Type B pancreatic cell (in vitro differentiated cells): ENCODE results near the gene GAB1. TPM values are rescaled to one million over a fixed set of nuclear protein-coding genes. Genes with fewer than 3 reads are reported as not detected.

Experiments
- DNase-seq: peaks from one replicate; pipeline ENCODE4 v3.0.0; 2021; ENCODE audit warnings: mixed read lengths; ENCODE audit not compliant: unreplicated experiment; ENCODE audit errors: extremely low spot score
- H3K27ac Mint-ChIP-seq: 2 replicates; pipeline ENCODE4 v1.8.0; 2021; ENCODE audit warnings: mild to moderate bottlenecking, mixed read lengths
- H3K27me3 Mint-ChIP-seq: 2 replicates; pipeline ENCODE4 v1.8.0; 2021; ENCODE audit warnings: mixed read lengths
- H3K36me3 Mint-ChIP-seq: 2 replicates; pipeline ENCODE4 v1.8.0; 2021; ENCODE audit warnings: mixed read lengths
- H3K4me1 Mint-ChIP-seq: one replicate; pipeline ENCODE4 v1.8.0; 2021; ENCODE audit warnings: mixed read lengths; ENCODE audit not compliant: unreplicated experiment
- H3K4me3 Mint-ChIP-seq: 2 replicates; pipeline ENCODE4 v1.8.0; 2021; ENCODE audit warnings: mild to moderate bottlenecking, mixed read lengths
- H3K9me3 Mint-ChIP-seq: 2 replicates; pipeline ENCODE4 v1.8.0; 2021; ENCODE audit warnings: mixed read lengths
- total RNA-seq: library from RNA; stranded (reverse); gene quantifications from 2 replicates; pipeline ENCODE4 v1.2.1, GENCODE V29; 2021; ENCODE audit warnings: low replicate concordance
- TF ChIP-seq, protein P1 (sequence below): fragments of 200-600 bp; sonication (generic); conservative IDR thresholded peaks from 2 replicates; pipeline ENCODE4 v1.5.0; 2021; ENCODE audit warnings: antibody characterized with exemption, mild to moderate bottlenecking

The GAB1 gene
- total RNA-seq, 1 donor from 2014 or later = 27.0 TPM

DNA sequence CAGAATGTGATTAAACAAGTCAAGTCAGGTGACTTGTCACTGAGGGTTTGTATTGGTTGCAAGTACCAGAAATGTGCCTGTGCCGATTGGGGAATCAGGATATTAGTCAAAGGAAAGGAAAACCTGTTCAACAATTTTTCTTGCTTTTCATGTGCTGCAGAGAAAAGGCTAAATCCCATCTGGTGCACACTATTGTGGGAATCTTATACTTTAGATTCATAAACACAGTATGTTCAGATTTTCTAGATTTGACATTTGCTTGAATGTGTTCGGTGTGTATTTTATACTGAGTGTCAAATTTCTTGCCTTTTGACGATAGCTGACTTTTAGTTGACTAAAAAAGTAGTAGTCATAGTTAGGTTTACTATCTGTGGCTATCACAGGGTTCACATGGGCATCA lies 37.6 kb downstream of the GAB1 start:
- DNase-seq = no peak
- Mint-ChIP-seq H3K36me3 (peaks cover 7% of the 10 kb centered on the region), H3K9me3 (peaks cover 5% of the 10 kb centered on the region), H3K4me3 (no peak overlapping the region), H3K4me1 (peaks cover 37% of the 10 kb centered on the region), H3K27me3 (no peaks in the 10 kb centered on the region), H3K27ac (no peak overlapping the region)
- TF ChIP-seq, protein P1, sequence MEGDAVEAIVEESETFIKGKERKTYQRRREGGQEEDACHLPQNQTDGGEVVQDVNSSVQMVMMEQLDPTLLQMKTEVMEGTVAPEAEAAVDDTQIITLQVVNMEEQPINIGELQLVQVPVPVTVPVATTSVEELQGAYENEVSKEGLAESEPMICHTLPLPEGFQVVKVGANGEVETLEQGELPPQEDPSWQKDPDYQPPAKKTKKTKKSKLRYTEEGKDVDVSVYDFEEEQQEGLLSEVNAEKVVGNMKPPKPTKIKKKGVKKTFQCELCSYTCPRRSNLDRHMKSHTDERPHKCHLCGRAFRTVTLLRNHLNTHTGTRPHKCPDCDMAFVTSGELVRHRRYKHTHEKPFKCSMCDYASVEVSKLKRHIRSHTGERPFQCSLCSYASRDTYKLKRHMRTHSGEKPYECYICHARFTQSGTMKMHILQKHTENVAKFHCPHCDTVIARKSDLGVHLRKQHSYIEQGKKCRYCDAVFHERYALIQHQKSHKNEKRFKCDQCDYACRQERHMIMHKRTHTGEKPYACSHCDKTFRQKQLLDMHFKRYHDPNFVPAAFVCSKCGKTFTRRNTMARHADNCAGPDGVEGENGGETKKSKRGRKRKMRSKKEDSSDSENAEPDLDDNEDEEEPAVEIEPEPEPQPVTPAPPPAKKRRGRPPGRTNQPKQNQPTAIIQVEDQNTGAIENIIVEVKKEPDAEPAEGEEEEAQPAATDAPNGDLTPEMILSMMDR = no peak

DNA sequence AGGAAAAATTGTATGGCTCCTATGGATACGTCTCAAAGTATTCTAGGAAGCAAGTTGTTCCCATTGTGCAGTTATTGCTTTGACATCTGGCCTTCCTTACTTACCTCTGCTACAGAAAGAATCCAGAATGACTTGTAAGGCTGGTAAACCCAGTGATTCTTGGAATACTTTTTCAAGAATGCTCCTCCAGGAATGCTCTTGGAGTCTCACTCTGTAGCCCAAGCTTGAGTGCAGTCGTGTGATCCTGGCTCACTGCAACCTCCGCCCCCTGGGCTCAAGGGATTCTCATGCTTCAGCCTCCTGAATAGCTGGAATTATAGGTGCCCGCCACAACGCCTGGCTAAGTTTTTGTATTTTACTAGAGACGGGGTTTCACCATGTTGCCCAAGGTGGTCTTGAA lies 38.1 kb downstream of the GAB1 start:
- TF ChIP-seq, protein P1 = no peak
- no peak overlapping the region for H3K27ac Mint-ChIP-seq
- no peak overlapping the region for H3K4me3 Mint-ChIP-seq
- peaks cover 37% of the 10 kb centered on the region for H3K4me1 Mint-ChIP-seq
- H3K9me3 Mint-ChIP-seq = peaks cover 5% of the 10 kb centered on the region
- H3K36me3 Mint-ChIP-seq = peaks cover 7% of the 10 kb centered on the region
- H3K27me3 Mint-ChIP-seq = no peaks in the 10 kb centered on the region
- DNase-seq = no peak

DNA sequence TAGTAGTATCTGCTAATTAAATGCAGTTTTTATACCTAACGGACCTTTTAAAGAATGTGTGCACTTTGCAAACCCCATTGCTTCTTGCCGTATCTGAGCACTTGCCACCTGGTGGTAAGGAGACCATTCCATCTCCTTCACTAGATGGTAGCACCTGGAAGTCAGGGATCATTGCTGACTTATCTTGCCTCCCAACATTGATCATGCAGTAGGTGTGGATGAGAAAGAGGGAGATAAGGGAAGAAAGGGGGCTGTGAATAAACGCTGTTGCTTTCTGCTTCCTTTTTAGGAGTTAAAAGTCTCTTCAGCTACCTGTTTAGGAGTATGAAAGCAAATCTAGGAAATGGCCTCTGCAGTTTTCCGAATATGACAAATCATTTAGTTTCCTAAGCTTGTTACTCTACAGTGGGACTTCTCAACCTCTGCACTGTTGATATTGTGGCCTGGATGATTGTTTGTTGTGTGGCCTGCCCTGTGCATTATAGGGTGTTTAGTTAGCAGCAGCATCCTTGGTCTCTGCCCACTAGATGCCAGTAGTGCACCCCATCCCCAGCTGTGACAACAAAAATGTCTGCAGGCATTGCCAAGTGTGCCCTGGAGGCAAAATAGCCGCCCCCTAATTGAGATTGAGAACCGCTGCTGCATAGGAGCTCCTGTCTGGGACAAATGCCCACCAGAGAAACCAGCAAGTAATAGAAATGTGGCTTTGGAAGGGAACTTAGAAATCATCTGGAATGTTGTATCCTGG lies 38.8 kb downstream of the GAB1 start:
- peaks cover 5% of the 10 kb centered on the region for H3K9me3 Mint-ChIP-seq
- peaks cover 38% of the 10 kb centered on the region for H3K4me1 Mint-ChIP-seq
- no peak overlapping the region for H3K4me3 Mint-ChIP-seq
- no peak for DNase-seq
- no peaks in the 10 kb centered on the region for H3K27me3 Mint-ChIP-seq
- H3K36me3 Mint-ChIP-seq = peaks cover 7% of the 10 kb centered on the region
- no peak overlapping the region for H3K27ac Mint-ChIP-seq
- TF ChIP-seq, protein P1 = peak; percentile 49

DNA sequence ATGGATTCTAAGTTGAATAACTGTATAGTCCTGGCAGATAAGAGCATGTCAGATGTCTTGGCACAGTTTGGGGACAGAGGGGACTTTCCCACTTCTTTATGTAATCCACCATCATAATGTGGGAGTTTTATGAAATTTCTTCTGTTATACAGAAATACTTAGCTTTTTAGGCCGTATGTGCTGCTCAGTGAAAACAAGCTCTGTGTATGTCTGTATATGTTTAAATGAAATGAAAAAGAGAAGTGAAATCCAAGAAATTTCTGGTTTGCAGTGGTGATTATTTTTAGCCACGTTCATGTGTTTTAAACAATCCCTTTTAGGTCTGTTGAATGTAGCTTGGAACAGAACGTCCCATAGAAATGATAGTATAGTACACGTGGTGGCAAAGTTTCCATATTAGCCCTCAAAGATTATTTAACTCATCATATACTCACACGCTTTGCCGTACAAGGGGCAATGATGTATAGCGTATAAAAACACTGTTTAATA lies 41.0 kb downstream of the GAB1 start:
- no peaks in the 10 kb centered on the region for H3K36me3 Mint-ChIP-seq
- H3K27ac Mint-ChIP-seq = no peak overlapping the region
- H3K4me1 Mint-ChIP-seq = peaks cover 57% of the 10 kb centered on the region
- H3K4me3 Mint-ChIP-seq = no peak overlapping the region
- H3K27me3 Mint-ChIP-seq = no peaks in the 10 kb centered on the region
- no peaks in the 10 kb centered on the region for H3K9me3 Mint-ChIP-seq
- TF ChIP-seq, protein P1 = no peak
- DNase-seq = no peak

DNA sequence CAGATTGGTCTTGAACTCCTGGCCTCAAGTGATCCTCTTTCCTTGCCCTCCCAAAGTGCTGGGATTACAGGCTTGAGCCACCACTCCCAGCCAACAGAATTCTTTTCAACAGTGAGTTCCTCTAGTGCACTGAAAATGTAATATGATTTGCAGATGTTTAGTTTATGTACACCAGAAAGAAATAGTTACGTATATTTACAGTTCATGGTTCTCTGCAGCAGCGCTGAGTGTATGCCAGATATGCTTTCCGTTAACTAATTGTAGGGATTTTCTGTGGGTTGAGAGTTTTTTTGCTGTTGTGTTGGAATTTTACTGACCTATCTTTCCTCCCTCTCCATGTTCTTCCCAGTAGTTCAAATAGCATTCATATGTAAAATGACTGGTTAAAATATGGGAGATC lies 44.0 kb downstream of the GAB1 start:
- H3K4me3 Mint-ChIP-seq = no peak overlapping the region
- peaks cover 64% of the 10 kb centered on the region for H3K4me1 Mint-ChIP-seq
- H3K36me3 Mint-ChIP-seq = no peaks in the 10 kb centered on the region
- TF ChIP-seq, protein P1 = no peak
- no peak overlapping the region for H3K27ac Mint-ChIP-seq
- no peaks in the 10 kb centered on the region for H3K9me3 Mint-ChIP-seq
- no peaks in the 10 kb centered on the region for H3K27me3 Mint-ChIP-seq
- DNase-seq = no peak
